ENCODE results near the gene NLRC5.

DNA sequence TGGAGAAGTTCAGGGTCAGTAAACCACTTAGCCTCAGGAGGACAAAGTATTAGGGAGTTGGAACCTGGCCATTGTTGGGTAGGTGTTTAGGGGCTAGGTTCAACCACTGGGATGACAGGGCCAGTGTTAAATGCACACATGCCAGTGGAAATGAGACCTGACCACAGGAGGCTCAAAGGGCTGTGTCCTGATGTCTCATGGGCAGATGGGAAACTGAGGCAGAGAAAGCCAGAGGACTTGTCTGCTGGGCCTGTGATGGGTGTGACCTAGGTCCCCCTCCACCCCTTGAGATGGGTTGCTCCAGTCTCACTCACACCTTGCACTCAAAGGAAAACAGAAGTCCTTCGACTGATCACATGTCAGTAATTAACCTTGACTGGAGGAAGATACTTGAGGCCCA, 119.1 kb downstream of the NLRC5 start:
- TF ChIP-seq ELF4 (IDR thresholded peaks at IDR 0.05) (no peak), ZNF384 (IDR thresholded peaks at IDR 0.05) (no peak), CTBP1 (IDR thresholded peaks at IDR 0.05; ENCODE audit: borderline replicate concordance) (no peak), FOXK2 (IDR thresholded peaks at IDR 0.05) (no peak), L3MBTL2 (conservative IDR thresholded peaks at IDR 0.05) (no peak), SP1 (IDR thresholded peaks at IDR 0.05) (no peak), LEF1 (IDR thresholded peaks at IDR 0.05; ENCODE audit: borderline replicate concordance) (no peak), ARNT (IDR thresholded peaks at IDR 0.05) (no peak), TARDBP (IDR thresholded peaks at IDR 0.05) (no peak)
